Osteocyte (in vitro differentiated cells): ENCODE results near the gene MAPRE3. TPM values are rescaled to one million over a fixed set of nuclear protein-coding genes. Genes with fewer than 3 reads are reported as not detected.
A peak's percentile ranks its signal among the peaks of the same experiment; 100 is the strongest.

Experiments used
- DNase-seq: peaks from one replicate; pipeline ENCODE4 v3.0.0; 2021; ENCODE audit warnings: mixed read lengths; ENCODE audit not compliant: unreplicated experiment; ENCODE audit errors: extremely low spot score
- H3K27ac Mint-ChIP-seq: one replicate; pipeline ENCODE4 v1.8.0; 2021; ENCODE audit warnings: mild to moderate bottlenecking, mixed read lengths; ENCODE audit not compliant: unreplicated experiment
- H3K27me3 Mint-ChIP-seq: one replicate; pipeline ENCODE4 v1.8.0; 2021; ENCODE audit warnings: mixed read lengths; ENCODE audit not compliant: unreplicated experiment
- H3K36me3 Mint-ChIP-seq: one replicate; pipeline ENCODE4 v1.8.0; 2021; ENCODE audit warnings: mixed read lengths; ENCODE audit not compliant: unreplicated experiment
- H3K4me1 Mint-ChIP-seq: one replicate; pipeline ENCODE4 v1.8.0; 2021; ENCODE audit warnings: mixed read lengths; ENCODE audit not compliant: unreplicated experiment
- H3K4me3 Mint-ChIP-seq: one replicate; pipeline ENCODE4 v1.8.0; 2021; ENCODE audit warnings: mild to moderate bottlenecking, moderate library complexity, mixed read lengths; ENCODE audit not compliant: unreplicated experiment
- H3K9me3 Mint-ChIP-seq: one replicate; pipeline ENCODE4 v1.8.0; 2021; ENCODE audit warnings: mixed read lengths; ENCODE audit not compliant: unreplicated experiment
- total RNA-seq: library from RNA; stranded (reverse); gene quantifications from 2 replicates; pipeline ENCODE4 v1.2.1, GENCODE V29; 2021
- TF ChIP-seq, protein P1 (sequence below): fragments of 200-600 bp; sonication (generic); IDR thresholded peaks from 2 replicates; pipeline ENCODE4 v1.5.0; 2021; ENCODE audit warnings: antibody characterized with exemption, mild to moderate bottlenecking, moderate library complexity

The MAPRE3 gene
- total RNA-seq, 1 donor from 2014 or later: 9.4 TPM

DNA sequence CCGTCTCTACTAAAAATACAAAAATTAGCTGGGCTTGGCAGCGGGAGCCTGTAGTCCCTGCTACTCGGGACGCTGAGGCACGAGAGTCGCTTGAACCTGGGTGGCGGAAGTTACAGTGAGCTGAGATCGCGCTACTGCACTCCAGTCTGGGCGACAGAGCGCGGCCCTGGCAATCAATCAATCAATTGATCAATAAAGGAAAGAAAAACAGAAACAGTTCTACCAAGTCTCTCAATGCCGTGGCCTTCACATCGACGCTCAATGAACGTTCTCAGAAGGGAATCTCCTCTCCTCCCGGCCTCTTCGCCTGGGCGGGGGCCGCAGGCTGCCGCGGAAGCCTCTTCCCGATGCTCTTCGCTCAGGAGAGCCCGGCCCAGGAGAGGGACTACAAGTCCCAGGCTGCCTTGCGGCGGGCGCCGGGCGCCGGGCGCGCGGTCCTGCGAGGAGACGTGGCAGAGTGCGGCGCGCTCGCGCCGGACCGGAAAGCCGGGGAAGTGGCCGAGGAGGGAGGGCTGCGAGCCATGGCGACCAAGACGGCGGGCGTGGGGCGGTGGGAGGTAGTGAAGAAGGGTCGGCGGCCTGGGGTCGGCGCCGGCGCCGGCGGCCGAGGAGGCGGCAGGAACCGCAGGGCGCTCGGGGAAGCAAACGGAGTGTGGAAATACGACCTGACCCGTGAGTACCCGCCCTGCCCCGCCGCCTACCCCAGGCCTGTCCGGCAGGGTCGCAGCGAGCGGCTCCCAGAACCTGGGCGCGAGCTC is 62.2 kb downstream of the MAPRE3 start, which contains the start of gene TMEM214:
Gene TMEM214 (plus strand): TSS at position 471 of the 758 bp plus-strand sequence. CDS start 51 bp downstream, at position 522.
- TF ChIP-seq, protein P1, sequence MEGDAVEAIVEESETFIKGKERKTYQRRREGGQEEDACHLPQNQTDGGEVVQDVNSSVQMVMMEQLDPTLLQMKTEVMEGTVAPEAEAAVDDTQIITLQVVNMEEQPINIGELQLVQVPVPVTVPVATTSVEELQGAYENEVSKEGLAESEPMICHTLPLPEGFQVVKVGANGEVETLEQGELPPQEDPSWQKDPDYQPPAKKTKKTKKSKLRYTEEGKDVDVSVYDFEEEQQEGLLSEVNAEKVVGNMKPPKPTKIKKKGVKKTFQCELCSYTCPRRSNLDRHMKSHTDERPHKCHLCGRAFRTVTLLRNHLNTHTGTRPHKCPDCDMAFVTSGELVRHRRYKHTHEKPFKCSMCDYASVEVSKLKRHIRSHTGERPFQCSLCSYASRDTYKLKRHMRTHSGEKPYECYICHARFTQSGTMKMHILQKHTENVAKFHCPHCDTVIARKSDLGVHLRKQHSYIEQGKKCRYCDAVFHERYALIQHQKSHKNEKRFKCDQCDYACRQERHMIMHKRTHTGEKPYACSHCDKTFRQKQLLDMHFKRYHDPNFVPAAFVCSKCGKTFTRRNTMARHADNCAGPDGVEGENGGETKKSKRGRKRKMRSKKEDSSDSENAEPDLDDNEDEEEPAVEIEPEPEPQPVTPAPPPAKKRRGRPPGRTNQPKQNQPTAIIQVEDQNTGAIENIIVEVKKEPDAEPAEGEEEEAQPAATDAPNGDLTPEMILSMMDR: peak; percentile 8
- DNase-seq: peak; percentile 96
- Mint-ChIP-seq H3K4me1 (peaks cover 35% of the 10 kb centered on the region), H3K36me3 (peaks cover 18% of the 10 kb centered on the region), H3K27me3 (no peaks in the 10 kb centered on the region), H3K4me3 (peak within 1 kb of the TSS; percentile 97), H3K9me3 (no peaks in the 10 kb centered on the region), H3K27ac (peak within 1 kb of the TSS; percentile 94)

DNA sequence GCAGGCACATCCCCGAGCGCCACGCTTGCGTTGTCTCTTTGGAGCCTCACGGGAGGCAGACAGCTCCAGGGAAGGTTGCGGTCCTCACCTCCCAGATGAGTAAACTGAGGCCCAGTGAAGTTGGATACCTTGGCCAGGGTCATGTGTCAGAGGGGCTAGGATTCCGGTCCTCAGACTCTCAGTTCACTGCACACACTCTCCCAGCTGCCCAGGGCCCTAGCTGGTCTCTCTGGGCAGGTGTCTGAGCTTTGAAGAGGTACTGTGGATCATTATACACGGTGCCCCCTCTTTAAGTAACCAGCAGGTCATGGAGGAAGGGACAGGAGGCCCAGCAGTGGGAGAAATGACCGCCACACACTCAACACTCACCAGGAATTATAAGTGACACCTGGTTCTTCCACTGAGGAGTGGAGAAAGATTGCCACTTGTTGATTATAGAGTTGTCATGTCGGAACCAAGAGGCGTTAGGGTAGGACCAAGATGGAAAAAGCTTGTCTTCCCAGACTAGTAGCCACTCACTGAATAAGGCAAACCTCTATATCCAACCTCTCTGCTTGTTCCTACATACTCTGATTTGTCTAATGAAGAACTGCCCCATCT is 62.9 kb downstream of the MAPRE3 start:
- Mint-ChIP-seq H3K4me1 (peaks cover 35% of the 10 kb centered on the region), H3K27ac (peak overlapping the region; percentile 94), H3K4me3 (peak overlapping the region; percentile 97), H3K36me3 (peaks cover 22% of the 10 kb centered on the region), H3K9me3 (no peaks in the 10 kb centered on the region), H3K27me3 (no peaks in the 10 kb centered on the region)
- TF ChIP-seq, protein P1: no peak
- no peak for DNase-seq

DNA sequence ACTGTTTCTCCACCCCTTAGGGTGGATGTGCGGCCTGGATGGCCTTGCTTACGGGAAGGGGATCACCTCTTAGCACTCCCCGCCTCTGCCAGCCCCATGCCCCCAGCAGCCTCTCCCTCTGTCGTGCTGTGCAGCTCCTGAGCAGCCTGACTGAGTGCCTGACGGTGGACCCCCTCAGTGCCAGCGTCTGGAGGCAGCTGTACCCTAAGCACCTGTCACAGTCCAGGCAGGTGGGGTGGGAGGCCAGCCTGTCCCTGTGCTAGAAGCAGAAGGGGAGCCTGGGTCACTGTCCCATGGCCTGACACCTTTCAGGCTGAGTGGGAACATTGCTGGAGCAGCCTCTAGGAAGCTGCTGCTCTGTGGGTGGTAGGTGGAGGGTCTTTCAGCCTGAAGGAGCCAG is 67.6 kb downstream of the MAPRE3 start:
- peaks cover 39% of the 10 kb centered on the region for H3K36me3 Mint-ChIP-seq
- H3K4me3 Mint-ChIP-seq: no peak overlapping the region
- peaks cover 18% of the 10 kb centered on the region for H3K4me1 Mint-ChIP-seq
- no peaks in the 10 kb centered on the region for H3K9me3 Mint-ChIP-seq
- no peaks in the 10 kb centered on the region for H3K27me3 Mint-ChIP-seq
- no peak overlapping the region for H3K27ac Mint-ChIP-seq
- TF ChIP-seq, protein P1: no peak
- DNase-seq: no peak

DNA sequence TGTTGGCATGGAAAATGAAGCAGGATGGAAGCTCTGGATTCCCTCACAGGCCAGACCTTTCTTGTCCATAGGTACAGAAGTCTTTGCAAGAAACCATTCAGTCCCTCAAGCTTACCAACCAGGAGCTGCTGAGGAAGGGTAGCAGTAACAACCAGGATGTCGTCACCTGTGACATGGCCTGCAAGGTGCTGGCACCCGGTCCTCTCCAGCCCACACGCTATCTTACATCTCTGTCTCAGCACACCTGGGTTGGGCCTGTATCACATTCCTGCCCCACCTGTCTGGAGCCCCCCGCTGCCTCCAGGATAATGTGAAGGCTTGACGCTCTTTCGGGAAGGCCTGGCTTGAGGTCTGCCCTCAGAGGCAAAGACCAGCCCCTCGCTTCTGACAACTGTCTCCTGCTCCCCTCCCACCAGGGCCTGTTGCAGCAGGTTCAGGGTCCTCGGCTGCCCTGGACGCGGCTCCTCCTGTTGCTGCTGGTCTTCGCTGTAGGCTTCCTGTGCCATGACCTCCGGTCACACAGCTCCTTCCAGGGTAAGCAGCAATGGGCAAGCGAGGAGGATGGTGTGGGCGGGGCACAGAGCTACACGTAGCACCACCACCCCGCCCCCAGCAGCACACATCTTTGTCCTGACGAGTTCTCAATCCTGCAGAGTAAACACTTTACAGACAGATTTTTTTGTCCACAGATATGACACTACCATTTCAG is 68.3 kb downstream of the MAPRE3 start:
- TF ChIP-seq, protein P1: no peak
- no peak for DNase-seq
- Mint-ChIP-seq H3K27ac (no peak overlapping the region), H3K4me1 (peaks cover 13% of the 10 kb centered on the region), H3K9me3 (no peaks in the 10 kb centered on the region), H3K36me3 (peaks cover 39% of the 10 kb centered on the region), H3K27me3 (no peaks in the 10 kb centered on the region), H3K4me3 (no peak overlapping the region)

DNA sequence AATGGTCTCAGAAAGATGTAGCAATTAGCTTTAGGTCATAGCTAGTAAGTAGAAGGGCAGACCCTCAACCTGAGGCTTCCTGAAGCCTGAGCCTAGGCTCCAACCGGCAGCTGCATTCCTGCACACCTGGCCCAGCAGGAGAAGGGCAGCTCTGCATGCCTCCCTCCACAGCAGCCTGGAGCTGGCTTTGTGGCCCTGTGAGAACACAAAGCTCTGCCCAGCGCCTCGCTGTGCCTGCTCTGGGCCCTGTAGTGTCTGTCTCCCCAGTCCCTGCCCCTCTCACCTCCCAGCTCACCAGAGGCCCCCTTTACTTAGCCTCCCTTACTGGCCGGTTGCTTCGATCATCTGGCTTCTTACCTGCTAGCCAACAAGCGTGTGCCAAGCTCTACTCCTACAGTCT is 69.0 kb downstream of the MAPRE3 start:
- Mint-ChIP-seq H3K36me3 (peaks cover 39% of the 10 kb centered on the region), H3K4me1 (peaks cover 7% of the 10 kb centered on the region), H3K4me3 (no peak overlapping the region), H3K9me3 (no peaks in the 10 kb centered on the region), H3K27me3 (no peaks in the 10 kb centered on the region), H3K27ac (no peak overlapping the region)
- no peak for DNase-seq
- TF ChIP-seq, protein P1: no peak
